SK-N-SH treated with all-trans-retinoic acid at 6 μM for 48 hours (cell line): ENCODE results near the gene PTPRN2.

Experiments used
- ATAC-seq: fragments of 200-7000 bp; cut with Tn5 transposase; 3 replicates; pipeline ENCODE4 v1.9.1; 2020; ENCODE audit warnings: mild to moderate bottlenecking, moderate library complexity
- BACH2 ChIP-seq: fragments of 250-450 bp; sonication (Bioruptor Pico); IDR thresholded peaks from 2 replicates; pipeline ENCODE4 v1.9.0; 2021; ENCODE audit warnings: mild to moderate bottlenecking, borderline replicate concordance
- CREB5 ChIP-seq: fragments of 250-450 bp; sonication (Bioruptor Pico); IDR thresholded peaks from 2 replicates; pipeline ENCODE4 v1.5.1; 2020; ENCODE audit warnings: low read depth, mild to moderate bottlenecking, moderate library complexity
- CSDC2 ChIP-seq: fragments of 250-450 bp; sonication (Bioruptor Pico); IDR thresholded peaks from 2 replicates; pipeline ENCODE4 v1.5.0; 2020; ENCODE audit warnings: mild to moderate bottlenecking, moderate library complexity
- CSRNP3 ChIP-seq: fragments of 250-450 bp; sonication (Bioruptor Pico); IDR thresholded peaks from 2 replicates; pipeline ENCODE4 v1.5.1; 2021; ENCODE audit warnings: mild to moderate bottlenecking, moderate library complexity
- ESRRG ChIP-seq: fragments of 250-450 bp; sonication (Bioruptor Pico); IDR thresholded peaks from 2 replicates; pipeline ENCODE4 v1.6.1; 2021; ENCODE audit warnings: mild to moderate bottlenecking
- GLIS3 ChIP-seq: fragments of 250-450 bp; sonication (Bioruptor Pico); IDR thresholded peaks from 2 replicates; pipeline ENCODE4 v1.5.0; 2020; ENCODE audit warnings: mild to moderate bottlenecking, moderate library complexity
- ISL1 ChIP-seq: fragments of 250-450 bp; sonication (Bioruptor Pico); IDR thresholded peaks from 2 replicates; pipeline ENCODE4 v2.1.2; 2022; ENCODE audit warnings: mild to moderate bottlenecking, moderate library complexity
- OSR1 ChIP-seq: fragments of 250-450 bp; sonication (Bioruptor Pico); IDR thresholded peaks from 2 replicates; pipeline ENCODE4 v1.8.0; 2022; ENCODE audit warnings: moderate library complexity, mild to moderate bottlenecking, inconsistent platforms
- PATZ1 ChIP-seq: fragments of 250-450 bp; sonication (Bioruptor Pico); IDR thresholded peaks from 2 replicates; pipeline ENCODE4 v1.8.0; 2020; ENCODE audit warnings: mild to moderate bottlenecking, moderate library complexity, borderline replicate concordance
- POU6F1 ChIP-seq: fragments of 250-450 bp; sonication (Bioruptor Pico); IDR thresholded peaks from 2 replicates; pipeline ENCODE4 v1.8.0; 2021; ENCODE audit warnings: low read depth, mild to moderate bottlenecking, moderate library complexity, borderline replicate concordance
- PPARA ChIP-seq: fragments of 250-450 bp; sonication (Bioruptor Pico); IDR thresholded peaks from 2 replicates; pipeline ENCODE4 v1.5.0; 2020; ENCODE audit warnings: mild to moderate bottlenecking, borderline replicate concordance
- RARB ChIP-seq: fragments of 250-450 bp; sonication (Bioruptor Pico); IDR thresholded peaks from 2 replicates; pipeline ENCODE4 v1.8.0; 2021; ENCODE audit warnings: mild to moderate bottlenecking, moderate library complexity
- SNAI2 ChIP-seq: fragments of 250-450 bp; sonication (Bioruptor Pico); IDR thresholded peaks from 2 replicates; pipeline ENCODE4 v1.5.0; 2020; ENCODE audit warnings: mild to moderate bottlenecking, moderate library complexity
- TCF4 ChIP-seq: fragments of 250-450 bp; sonication (Bioruptor Pico); IDR thresholded peaks from 2 replicates; pipeline ENCODE4 v1.8.0; 2021; ENCODE audit warnings: mild to moderate bottlenecking, moderate library complexity, borderline replicate concordance
- TOX ChIP-seq: fragments of 250-450 bp; sonication (Bioruptor Pico); IDR thresholded peaks from 2 replicates; pipeline ENCODE4 v1.8.0; 2021; ENCODE audit warnings: mild to moderate bottlenecking, moderate library complexity, borderline replicate concordance
- TSHZ2 ChIP-seq: fragments of 250-450 bp; sonication (Bioruptor Pico); IDR thresholded peaks from 2 replicates; pipeline ENCODE4 v1.5.0; 2020; ENCODE audit warnings: mild to moderate bottlenecking, moderate library complexity
- ZFP3 ChIP-seq: fragments of 250-450 bp; sonication (Bioruptor Pico); IDR thresholded peaks from 2 replicates; pipeline ENCODE4 v1.5.0; 2020; ENCODE audit warnings: mild to moderate bottlenecking, moderate library complexity
- ZFP30 ChIP-seq: fragments of 450-650 bp; formaldehyde crosslinking; IDR thresholded peaks from 2 replicates; pipeline ENCODE4 v1.5.0; 2022; ENCODE audit warnings: mild to moderate bottlenecking, moderate library complexity
- ZNF565 ChIP-seq: fragments of 450-650 bp; formaldehyde crosslinking; conservative IDR thresholded peaks from 2 replicates; pipeline ENCODE4 v1.5.0; 2020; ENCODE audit warnings: low read depth, mild to moderate bottlenecking, moderate library complexity
- ZNF70 ChIP-seq: fragments of 450-650 bp; formaldehyde crosslinking; IDR thresholded peaks from 2 replicates; pipeline ENCODE4 v1.5.0; 2020; ENCODE audit warnings: mild to moderate bottlenecking, moderate library complexity
- ZNF8 ChIP-seq: fragments of 450-650 bp; formaldehyde crosslinking; IDR thresholded peaks from 2 replicates; pipeline ENCODE4 v1.5.0; 2020; ENCODE audit warnings: mild to moderate bottlenecking, moderate library complexity

The PTPRN2 gene

GRCh38 chr7:158520825-158521224 is 66.8 kb downstream of the PTPRN2 start:
- no peak for ATAC-seq
- TF ChIP-seq TOX (CRISPR knock-in tag) = no peak

- no peak for ATAC-seq
These were observed 67.9 kb downstream of the PTPRN2 start for GRCh38 chr7:158519633-158520174.

GRCh38 chr7:158518980-158519632 is 68.5 kb downstream of the PTPRN2 start:
- ATAC-seq = no peak
- no peak for TF ChIP-seq OSR1 (CRISPR knock-in tag)
- TF ChIP-seq ZFP3 = no peak
- TF ChIP-seq ZFP30 = no peak
- TF ChIP-seq POU6F1 (CRISPR knock-in tag) = no peak
- TF ChIP-seq PATZ1 (CRISPR knock-in tag) = no peak
- no peak for TF ChIP-seq TSHZ2 (CRISPR knock-in tag)
- TF ChIP-seq ZNF565 = no peak
- no peak for TF ChIP-seq ISL1
- no peak for TF ChIP-seq RARB (CRISPR knock-in tag)
- no peak for TF ChIP-seq SNAI2
- TF ChIP-seq BACH2 (CRISPR knock-in tag) = no peak

More at GRCh38 chr7:158519633-158520174, 67.9 kb downstream of the PTPRN2 start:
- TF ChIP-seq CSDC2 (no peak), PPARA (CRISPR knock-in tag) (no peak)
- TF ChIP-seq, all 23 proteins: peak for 0

GRCh38 chr7:158517571-158517970 is 70.1 kb downstream of the PTPRN2 start:
- no peak for ATAC-seq
- TF ChIP-seq GLIS3 (no peak), ZNF70 (CRISPR knock-in tag) (no peak), CSRNP3 (CRISPR knock-in tag) (no peak), PPARA (CRISPR knock-in tag) (no peak), TCF4 (CRISPR knock-in tag) (no peak), ZNF8 (CRISPR knock-in tag) (no peak), PATZ1 (CRISPR knock-in tag) (no peak), RARB (CRISPR knock-in tag) (no peak), CREB5 (CRISPR knock-in tag) (no peak), ESRRG (CRISPR knock-in tag) (no peak)
- TF ChIP-seq, all 23 proteins: peak for 0
